ENCODE measurements around the gene OIT3. TPM values are rescaled to one million over a fixed set of nuclear protein-coding genes. Genes with fewer than 3 reads are reported as not detected.
A peak's percentile ranks its signal among the peaks of the same experiment; 100 is the strongest.
"Not testable (repeated sequence)": the region's sequence is repeated elsewhere in the genome, so short reads cannot be mapped to it uniquely, and the experiment has no call there.

The OIT3 gene
- total RNA-seq, 1 experiment from 2014 or later = not detected

DNA sequence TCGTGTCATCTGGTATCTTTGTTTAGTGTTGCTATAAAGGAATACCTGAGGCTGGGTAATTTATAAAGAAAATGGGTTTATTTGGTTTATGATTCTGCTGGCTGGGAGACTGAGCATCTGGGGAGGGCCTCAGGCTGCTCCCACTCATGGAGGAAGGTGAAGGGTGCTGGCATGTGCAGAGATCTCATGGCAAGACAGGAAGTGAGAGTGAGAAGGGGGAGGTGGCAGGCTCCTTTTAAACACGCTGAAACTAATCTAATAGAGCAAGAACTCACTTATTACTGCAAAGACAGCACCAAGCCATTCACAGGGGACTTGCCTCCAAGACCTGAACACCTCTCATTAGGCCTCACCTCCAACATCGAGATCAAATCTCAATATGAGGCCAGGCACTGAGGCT is 11.3 kb downstream of the OIT3 start:
- Histone ChIP-seq H2AFZ (ENCODE audit: low read length) (peak overlapping the region; percentile 53; the same call in 1 of the 2 replicates), H3K4me3 (ENCODE audit: low read length) (no peak overlapping the region), H3K9me2 (replicated peaks; ENCODE audit: insufficient read depth, low read length) (no peaks in the 10 kb centered on the region), H3K9me3 (ENCODE audit: low read length) (no peaks in the 10 kb centered on the region), H3K4me1 (ENCODE audit: low read length) (peaks cover 11% of the 10 kb centered on the region), H4K20me1 (ENCODE audit: insufficient read depth, low read depth, low read length) (no peaks in the 10 kb centered on the region), H3K27me3 (ENCODE audit: low read length) (no peaks in the 10 kb centered on the region), H3K9ac (ENCODE audit: low read length) (no peak overlapping the region), H3K4me2 (ENCODE audit: low read depth, low read length, poor library complexity, severe bottlenecking) (no peak overlapping the region), H3K79me2 (ENCODE audit: low read length) (no peaks in the 10 kb centered on the region), H3K36me3 (ENCODE audit: insufficient read depth, low read length) (no peaks in the 10 kb centered on the region), H3K27ac (ENCODE audit: low read length) (no peak overlapping the region)
- DNase-seq = peak; percentile 54

DNA sequence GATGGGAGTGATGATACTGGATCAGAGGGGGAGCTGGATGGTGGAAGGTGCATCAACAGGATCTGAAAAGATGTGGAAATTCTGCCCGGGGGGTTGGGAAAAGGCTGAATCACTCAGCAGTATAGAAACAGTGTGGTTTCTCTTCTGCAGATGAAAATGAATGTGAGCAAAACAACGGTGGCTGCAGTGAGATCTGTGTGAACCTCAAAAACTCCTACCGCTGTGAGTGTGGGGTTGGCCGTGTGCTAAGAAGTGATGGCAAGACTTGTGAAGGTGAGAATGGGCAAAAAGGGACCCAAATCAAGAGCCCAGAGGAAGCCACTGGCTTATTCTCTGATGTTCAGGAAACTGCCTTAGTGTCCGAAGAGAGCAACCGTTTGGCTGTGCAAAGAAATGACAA is 12.9 kb downstream of the OIT3 start:
- no peak overlapping the region for H3K27ac ChIP-seq (ENCODE audit: low read length)
- H3K36me3 ChIP-seq (ENCODE audit: insufficient read depth, low read length) = no peaks in the 10 kb centered on the region
- H3K4me2 ChIP-seq (ENCODE audit: low read depth, low read length, poor library complexity, severe bottlenecking) = no peak overlapping the region
- H3K9me2 ChIP-seq (replicated peaks; ENCODE audit: insufficient read depth, low read length) = no peaks in the 10 kb centered on the region
- H3K4me1 ChIP-seq (ENCODE audit: low read length) = peaks cover 11% of the 10 kb centered on the region
- no peak overlapping the region for H3K4me3 ChIP-seq (ENCODE audit: low read length)
- H3K79me2 ChIP-seq (ENCODE audit: low read length) = no peaks in the 10 kb centered on the region
- no peak overlapping the region for H3K9ac ChIP-seq (ENCODE audit: low read length)
- no peak for DNase-seq
- no peaks in the 10 kb centered on the region for H4K20me1 ChIP-seq (ENCODE audit: insufficient read depth, low read depth, low read length)
- H3K9me3 ChIP-seq (ENCODE audit: low read length) = no peaks in the 10 kb centered on the region
- no peak overlapping the region for H2AFZ ChIP-seq (ENCODE audit: low read length)
- no peaks in the 10 kb centered on the region for H3K27me3 ChIP-seq (ENCODE audit: low read length)

DNA sequence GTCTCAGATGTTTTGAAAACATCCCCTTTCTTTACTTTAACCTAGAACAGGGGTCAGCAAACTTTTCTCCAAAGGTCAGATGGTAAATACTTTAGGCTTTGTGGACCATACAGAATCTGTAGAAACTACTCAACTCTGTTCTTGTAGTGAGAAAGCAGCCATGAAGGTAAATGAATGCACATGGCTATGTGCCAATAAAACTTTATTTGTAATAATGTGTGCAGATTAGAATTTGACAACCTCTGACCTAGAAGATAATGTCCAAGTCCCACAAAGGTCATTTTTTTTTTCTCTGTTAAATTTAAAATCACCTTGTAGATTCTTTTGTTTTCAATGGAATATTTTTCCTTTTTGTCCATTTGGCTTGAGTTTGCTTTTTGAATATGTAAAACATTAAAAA is 17.2 kb downstream of the OIT3 start:
- H3K4me1 ChIP-seq (ENCODE audit: low read length) = no peaks in the 10 kb centered on the region
- no peaks in the 10 kb centered on the region for H3K79me2 ChIP-seq (ENCODE audit: low read length)
- H3K9ac ChIP-seq (ENCODE audit: low read length) = no peak overlapping the region
- H3K4me3 ChIP-seq (ENCODE audit: low read length) = no peak overlapping the region
- H3K27ac ChIP-seq (ENCODE audit: low read length) = no peak overlapping the region
- no peaks in the 10 kb centered on the region for H3K27me3 ChIP-seq (ENCODE audit: low read length)
- no peaks in the 10 kb centered on the region for H3K9me3 ChIP-seq (ENCODE audit: low read length)
- H3K9me2 ChIP-seq (replicated peaks; ENCODE audit: insufficient read depth, low read length) = no peaks in the 10 kb centered on the region
- H4K20me1 ChIP-seq (ENCODE audit: insufficient read depth, low read depth, low read length) = no peaks in the 10 kb centered on the region
- H2AFZ ChIP-seq (ENCODE audit: low read length) = peak overlapping the region; percentile 54; the same call in 1 of the 2 replicates
- H3K36me3 ChIP-seq (ENCODE audit: insufficient read depth, low read length) = no peaks in the 10 kb centered on the region
- no peak overlapping the region for H3K4me2 ChIP-seq (ENCODE audit: low read depth, low read length, poor library complexity, severe bottlenecking)
- DNase-seq = no peak

DNA sequence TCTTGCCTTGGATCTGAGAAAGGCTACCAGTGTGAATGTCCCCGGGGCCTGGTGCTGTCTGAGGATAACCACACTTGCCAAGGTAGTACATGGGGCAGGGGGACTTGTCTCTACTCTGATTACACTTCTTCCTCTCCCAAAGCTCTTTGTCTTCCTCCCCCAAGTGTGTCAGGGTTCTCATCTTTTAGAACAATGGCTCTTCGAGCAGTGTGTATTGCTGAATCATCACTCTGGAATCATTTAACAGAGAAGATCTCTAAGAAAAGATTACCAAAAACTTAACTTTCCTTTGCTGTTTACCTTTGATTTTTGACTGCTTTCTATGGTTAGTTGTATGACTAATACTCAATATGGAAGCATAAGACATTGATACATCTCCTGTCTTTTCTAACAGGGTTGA is 18.2 kb downstream of the OIT3 start:
- Histone ChIP-seq H2AFZ (ENCODE audit: low read length) (peak overlapping the region; percentile 79; the same call in 1 of the 2 replicates), H3K79me2 (ENCODE audit: low read length) (no peaks in the 10 kb centered on the region)
- DNase-seq = no peak

DNA sequence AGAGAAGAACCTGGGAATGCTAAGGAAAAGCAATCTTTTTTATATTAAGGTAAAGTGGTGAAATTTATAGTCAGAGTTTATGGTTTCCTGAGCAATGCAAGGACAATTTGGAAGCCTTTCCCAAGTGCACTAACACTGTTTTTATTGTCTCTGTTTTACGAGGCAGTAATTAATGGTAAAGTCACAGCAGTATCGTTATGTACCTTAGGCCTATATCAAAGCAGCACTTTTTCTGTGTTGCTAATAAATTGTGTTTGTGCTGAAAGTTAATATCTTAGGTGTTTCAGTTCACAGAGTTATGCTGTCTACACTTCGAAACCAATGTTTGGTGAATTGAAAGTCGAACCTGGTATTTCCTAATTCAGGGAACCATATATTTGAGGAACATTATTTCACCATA is 19.2 kb downstream of the OIT3 start:
- H3K4me3 ChIP-seq (ENCODE audit: low read length) = no peak overlapping the region
- H3K9ac ChIP-seq (ENCODE audit: low read length) = no peak overlapping the region
- H3K27me3 ChIP-seq (ENCODE audit: low read length) = no peaks in the 10 kb centered on the region
- H4K20me1 ChIP-seq (ENCODE audit: insufficient read depth, low read depth, low read length) = no peaks in the 10 kb centered on the region
- no peaks in the 10 kb centered on the region for H3K79me2 ChIP-seq (ENCODE audit: low read length)
- H2AFZ ChIP-seq (ENCODE audit: low read length) = no peak overlapping the region
- H3K36me3 ChIP-seq (ENCODE audit: insufficient read depth, low read length) = no peaks in the 10 kb centered on the region
- H3K9me3 ChIP-seq (ENCODE audit: low read length) = no peaks in the 10 kb centered on the region
- H3K27ac ChIP-seq (ENCODE audit: low read length) = no peak overlapping the region
- peaks cover 6% of the 10 kb centered on the region for H3K4me1 ChIP-seq (ENCODE audit: low read length)
- DNase-seq = no peak
- no peak overlapping the region for H3K4me2 ChIP-seq (ENCODE audit: low read depth, low read length, poor library complexity, severe bottlenecking)
- H3K9me2 ChIP-seq (replicated peaks; ENCODE audit: insufficient read depth, low read length) = no peaks in the 10 kb centered on the region

More for the DNA sequence above, 18.2 kb downstream of the OIT3 start:
- peaks cover 4% of the 10 kb centered on the region for H3K4me1 ChIP-seq (ENCODE audit: low read length)
- no peak overlapping the region for H3K9ac ChIP-seq (ENCODE audit: low read length)
- H4K20me1 ChIP-seq (ENCODE audit: insufficient read depth, low read depth, low read length) = no peaks in the 10 kb centered on the region
- no peaks in the 10 kb centered on the region for H3K36me3 ChIP-seq (ENCODE audit: insufficient read depth, low read length)
- no peaks in the 10 kb centered on the region for H3K9me3 ChIP-seq (ENCODE audit: low read length)
- H3K4me3 ChIP-seq (ENCODE audit: low read length) = no peak overlapping the region
- H3K27ac ChIP-seq (ENCODE audit: low read length) = no peak overlapping the region
- no peak overlapping the region for H3K4me2 ChIP-seq (ENCODE audit: low read depth, low read length, poor library complexity, severe bottlenecking)
- H3K27me3 ChIP-seq (ENCODE audit: low read length) = no peaks in the 10 kb centered on the region
- no peaks in the 10 kb centered on the region for H3K9me2 ChIP-seq (replicated peaks; ENCODE audit: insufficient read depth, low read length)

DNA sequence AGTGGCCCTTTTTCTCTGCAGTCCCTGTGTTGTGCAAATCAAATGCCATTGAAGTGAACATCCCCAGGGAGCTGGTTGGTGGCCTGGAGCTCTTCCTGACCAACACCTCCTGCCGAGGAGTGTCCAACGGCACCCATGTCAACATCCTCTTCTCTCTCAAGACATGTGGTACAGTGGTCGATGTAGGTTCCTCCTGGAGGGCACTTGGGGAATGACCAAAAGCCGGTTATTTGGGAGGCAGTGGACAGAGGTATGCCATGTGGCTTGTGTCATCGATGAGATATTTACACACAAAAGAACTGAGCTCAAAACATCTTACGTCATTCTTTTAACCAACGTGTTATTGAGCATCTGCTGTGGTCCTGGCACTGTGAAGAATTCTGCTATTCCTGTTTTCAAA is 19.7 kb downstream of the OIT3 start:
- Histone ChIP-seq H3K27ac (ENCODE audit: low read length) (no peak overlapping the region), H3K9me2 (replicated peaks; ENCODE audit: insufficient read depth, low read length) (no peaks in the 10 kb centered on the region), H3K27me3 (ENCODE audit: low read length) (no peaks in the 10 kb centered on the region), H4K20me1 (ENCODE audit: insufficient read depth, low read depth, low read length) (no peaks in the 10 kb centered on the region), H3K79me2 (ENCODE audit: low read length) (no peaks in the 10 kb centered on the region), H3K4me2 (ENCODE audit: low read depth, low read length, poor library complexity, severe bottlenecking) (no peak overlapping the region), H3K4me3 (ENCODE audit: low read length) (no peak overlapping the region), H3K9ac (ENCODE audit: low read length) (no peak overlapping the region), H3K4me1 (ENCODE audit: low read length) (peaks cover 6% of the 10 kb centered on the region), H2AFZ (ENCODE audit: low read length) (no peak overlapping the region), H3K9me3 (ENCODE audit: low read length) (no peaks in the 10 kb centered on the region), H3K36me3 (ENCODE audit: insufficient read depth, low read length) (no peaks in the 10 kb centered on the region)
- no peak for DNase-seq

DNA sequence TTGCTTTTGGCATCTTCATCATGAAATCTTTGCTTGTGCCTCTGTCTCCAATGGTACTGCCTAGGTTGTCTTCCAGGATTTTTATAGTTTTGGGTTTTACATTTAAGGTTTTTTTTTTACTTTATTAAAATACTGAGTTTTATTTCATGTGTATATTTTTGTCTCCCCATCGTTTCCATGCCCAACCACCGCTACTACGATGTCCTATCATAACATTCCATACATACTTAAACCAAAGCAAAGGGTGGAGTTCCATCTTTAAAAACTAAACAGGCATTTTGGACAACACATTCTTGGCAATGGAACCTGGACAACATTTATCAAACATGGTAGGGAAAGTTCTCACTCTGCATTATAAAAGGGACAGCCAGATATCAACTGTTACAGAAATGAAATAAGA is 23.7 kb downstream of the OIT3 start:
- H3K4me1 ChIP-seq (ENCODE audit: low read length); H3K4me3 ChIP-seq (ENCODE audit: low read length); H3K36me3 ChIP-seq (ENCODE audit: insufficient read depth, low read length); H3K4me2 ChIP-seq (ENCODE audit: low read depth, low read length, poor library complexity, severe bottlenecking); H3K79me2 ChIP-seq (ENCODE audit: low read length); H3K9me2 ChIP-seq (replicated peaks; ENCODE audit: insufficient read depth, low read length); H3K9ac ChIP-seq (ENCODE audit: low read length); H4K20me1 ChIP-seq (ENCODE audit: insufficient read depth, low read depth, low read length); DNase-seq; H3K27ac ChIP-seq (ENCODE audit: low read length); H2AFZ ChIP-seq (ENCODE audit: low read length); H3K27me3 ChIP-seq (ENCODE audit: low read length); H3K9me3 ChIP-seq (ENCODE audit: low read length): not testable (repeated sequence)

DNA sequence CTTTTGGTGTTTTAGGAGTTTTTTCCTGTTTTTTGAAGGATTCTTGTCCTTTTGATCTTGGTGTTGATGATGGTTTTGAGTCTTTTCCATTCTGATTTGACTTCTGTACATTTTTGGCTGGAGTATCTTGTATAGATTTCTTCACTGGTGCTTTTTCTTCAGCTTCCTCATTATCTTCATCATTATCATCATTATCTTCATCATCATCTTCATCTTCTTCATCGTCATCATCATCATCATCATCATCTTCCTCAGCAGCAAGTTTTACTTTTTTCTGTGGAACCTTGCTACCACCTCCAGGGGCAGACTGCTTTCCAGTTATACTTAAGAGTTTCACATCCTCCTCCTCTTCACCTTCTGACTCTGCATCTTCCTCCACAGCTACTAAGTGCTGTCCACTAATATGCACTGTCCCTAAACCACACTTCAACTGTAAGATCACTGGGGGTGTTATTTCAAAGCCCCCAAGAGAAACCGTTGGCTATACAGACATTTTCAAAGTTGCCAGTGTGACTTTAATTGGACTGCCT is 24.3 kb downstream of the OIT3 start:
- H3K79me2 ChIP-seq (ENCODE audit: low read length); H4K20me1 ChIP-seq (ENCODE audit: insufficient read depth, low read depth, low read length); H3K4me2 ChIP-seq (ENCODE audit: low read depth, low read length, poor library complexity, severe bottlenecking); H3K9ac ChIP-seq (ENCODE audit: low read length); H3K27me3 ChIP-seq (ENCODE audit: low read length); H3K9me2 ChIP-seq (replicated peaks; ENCODE audit: insufficient read depth, low read length); H3K9me3 ChIP-seq (ENCODE audit: low read length); H3K27ac ChIP-seq (ENCODE audit: low read length); H3K4me1 ChIP-seq (ENCODE audit: low read length); H3K4me3 ChIP-seq (ENCODE audit: low read length); H3K36me3 ChIP-seq (ENCODE audit: insufficient read depth, low read length); H2AFZ ChIP-seq (ENCODE audit: low read length): not testable (repeated sequence)
- DNase-seq = peak; percentile 56

DNA sequence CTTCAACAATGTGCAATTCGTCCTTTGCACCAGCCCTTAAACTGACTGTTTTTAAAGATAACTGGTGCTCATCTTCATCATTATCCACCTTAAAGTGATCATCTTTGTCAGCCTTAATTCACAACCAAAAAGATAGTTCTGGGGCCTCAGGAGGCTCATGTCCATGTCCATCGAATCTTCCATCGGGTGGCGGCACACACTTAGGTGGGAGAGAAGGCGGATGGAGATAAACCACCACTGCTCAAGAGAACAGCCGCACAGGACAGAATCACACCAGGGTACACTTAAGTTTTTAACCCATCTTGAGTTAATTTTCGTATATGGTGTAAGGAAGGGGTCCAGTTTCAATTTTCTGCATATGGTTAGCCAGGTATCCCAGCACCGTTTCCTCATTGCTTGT is 24.8 kb downstream of the OIT3 start:
- no peaks in the 10 kb centered on the region for H3K36me3 ChIP-seq (ENCODE audit: insufficient read depth, low read length)
- peaks cover 6% of the 10 kb centered on the region for H3K4me1 ChIP-seq (ENCODE audit: low read length)
- no peak overlapping the region for H3K4me2 ChIP-seq (ENCODE audit: low read depth, low read length, poor library complexity, severe bottlenecking)
- H3K9me3 ChIP-seq (ENCODE audit: low read length) = no peaks in the 10 kb centered on the region
- no peak overlapping the region for H3K27ac ChIP-seq (ENCODE audit: low read length)
- no peaks in the 10 kb centered on the region for H4K20me1 ChIP-seq (ENCODE audit: insufficient read depth, low read depth, low read length)
- no peak overlapping the region for H2AFZ ChIP-seq (ENCODE audit: low read length)
- no peak overlapping the region for H3K4me3 ChIP-seq (ENCODE audit: low read length)
- H3K27me3 ChIP-seq (ENCODE audit: low read length) = no peaks in the 10 kb centered on the region
- H3K9me2 ChIP-seq (replicated peaks; ENCODE audit: insufficient read depth, low read length) = no peaks in the 10 kb centered on the region
- H3K79me2 ChIP-seq (ENCODE audit: low read length) = no peaks in the 10 kb centered on the region
- no peak for DNase-seq
- no peak overlapping the region for H3K9ac ChIP-seq (ENCODE audit: low read length)

All from Karpas-422 (cell line).